SK-N-MC (cell line): ENCODE data around the gene PRR9.

Source experiments
- EZH2 ChIP-seq: fragments of 200-600 bp; sonication (generic); IDR thresholded peaks from one replicate; pipeline ENCODE4 v1.6.1; 2017; ENCODE audit warnings: antibody characterized with exemption
- FOXP2 ChIP-seq: optimal IDR thresholded peaks from 2 replicates; pipeline ENCODE3; 2011; ENCODE audit warnings: mild to moderate bottlenecking, moderate library complexity; ENCODE audit not compliant: insufficient read depth; ENCODE audit errors: extremely low read length, control extremely low read depth
- POLR2AphosphoS5 ChIP-seq: IDR thresholded peaks from 2 replicates; pipeline ENCODE4 v1.6.1; 2012; ENCODE audit warnings: mild to moderate bottlenecking, low read depth, low read length, borderline replicate concordance

- TF ChIP-seq EZH2 (no peak), POLR2AphosphoS5 (no peak), FOXP2 (no peak)
Measured at GRCh38 chr1:153220606-153221303, 3.4 kb downstream of the PRR9 start.
